Activated CD8-positive, alpha-beta memory T cell treated with anti-CD3 and anti-CD28 coated beads, Interleukin-2, amount 10 ng/mL, durations not matched to agents 7 days and 5 days (primary cell): ENCODE measurements around the gene CFAP43. TPM values are rescaled to one million over a fixed set of nuclear protein-coding genes. Genes with fewer than 3 reads are reported as not detected.

Experiments used
- ATAC-seq: fragments of 150-1000 bp; cut with Tn5 transposase; one replicate; pipeline ENCODE4 v1.10.0; 2021; ENCODE audit warnings: moderate library complexity
- CTCF ChIA-PET: fragments of 350-600 bp; sonication (Branson Sonifier 250); formaldehyde crosslinking; loops from one replicate; lab custom pipeline; 2021; ENCODE audit warnings: antibody characterized with exemption; lab: Charles Lee
- DNase-seq: peaks from one replicate; pipeline ENCODE4 v3.0.0-alpha.2; 2020
- H3K27ac Mint-ChIP-seq: one replicate; pipeline ENCODE4 v1.8.0; 2021; ENCODE audit warnings: mild to moderate bottlenecking, mixed read lengths
- H3K27me3 Mint-ChIP-seq: one replicate; pipeline ENCODE4 v1.8.0; 2021; ENCODE audit warnings: mixed read lengths
- H3K36me3 Mint-ChIP-seq: one replicate; pipeline ENCODE4 v1.8.0; 2021; ENCODE audit warnings: mild to moderate bottlenecking, mixed read lengths
- H3K4me1 Mint-ChIP-seq: one replicate; pipeline ENCODE4 v1.8.0; 2021; ENCODE audit warnings: mixed read lengths
- H3K4me3 Mint-ChIP-seq: one replicate; pipeline ENCODE4 v1.8.0; 2021; ENCODE audit warnings: mild to moderate bottlenecking, moderate library complexity, mixed read lengths
- H3K9me3 Mint-ChIP-seq: one replicate; pipeline ENCODE4 v1.8.0; 2022; ENCODE audit warnings: low read depth, mixed read lengths
- total RNA-seq, 2 experiments: library from RNA; stranded (reverse); gene quantifications; one replicate each; pipeline ENCODE4 v1.2.3, GENCODE V29; 2021

CFAP43 gene
- total RNA-seq, result not detected

DNA sequence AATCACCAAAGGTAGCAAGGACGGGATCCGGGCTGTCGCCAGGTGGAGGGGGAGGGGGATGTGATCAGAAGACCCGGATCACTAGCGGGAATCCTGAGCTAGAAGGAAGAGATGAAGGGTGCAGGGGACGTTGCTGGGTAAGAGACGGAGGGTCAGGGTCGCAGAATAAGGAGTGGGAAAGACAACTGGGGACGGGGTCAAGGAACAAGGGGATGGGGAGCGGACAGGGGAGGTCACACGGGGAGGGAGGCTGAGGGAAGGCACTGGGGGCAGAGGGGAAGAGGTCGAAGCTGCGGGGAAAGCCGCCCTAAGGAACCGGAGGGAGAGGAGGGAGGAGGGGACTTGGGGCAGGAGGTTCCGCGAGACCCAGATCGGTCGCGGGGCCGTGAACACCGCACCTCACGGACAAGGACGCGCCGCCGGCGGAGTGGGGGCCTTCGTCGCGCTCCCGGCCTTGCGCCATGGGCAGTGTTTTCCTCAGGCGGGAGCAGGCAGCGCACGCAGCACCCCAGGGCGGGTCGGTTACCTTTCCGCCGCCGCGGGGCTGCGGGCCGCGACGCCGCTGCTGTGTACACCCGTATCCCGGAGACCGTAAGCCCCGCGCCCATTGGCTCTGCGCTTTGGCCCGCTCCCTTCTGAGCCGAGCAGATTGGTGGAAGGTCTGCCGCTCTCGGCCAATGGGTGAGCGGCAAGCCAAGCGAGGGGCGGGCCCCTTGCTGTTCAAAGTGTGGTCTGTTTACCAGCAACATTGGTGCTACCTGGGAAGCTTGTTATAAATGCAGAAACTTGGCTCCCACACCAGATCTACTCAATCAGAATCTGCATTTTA is at the start of gene CFAP43:
CFAP43 (minus strand) TSS at position 581 of the 829 bp plus-strand sequence; CDS start at position 463, 118 bp downstream.
- ATAC-seq (peak; percentile 100), DNase-seq (peak; percentile 99)
- H3K9me3 Mint-ChIP-seq, result peaks cover 5% of the 10 kb centered on the region
- peaks cover 2% of the 10 kb centered on the region for H3K36me3 Mint-ChIP-seq
- H3K27me3 Mint-ChIP-seq, result peaks cover 29% of the 10 kb centered on the region
- CTCF ChIA-PET, result interaction anchor here (1.2 kb wide), 1 partner anchor 10 kb away, joined by 3 read pairs; no protein-coding TSS in a partner anchor
- peak within 1 kb of the TSS; percentile 85 for H3K4me3 Mint-ChIP-seq
- peaks cover 11% of the 10 kb centered on the region for H3K4me1 Mint-ChIP-seq
- H3K27ac Mint-ChIP-seq, result peak within 1 kb of the TSS; percentile 40

DNA sequence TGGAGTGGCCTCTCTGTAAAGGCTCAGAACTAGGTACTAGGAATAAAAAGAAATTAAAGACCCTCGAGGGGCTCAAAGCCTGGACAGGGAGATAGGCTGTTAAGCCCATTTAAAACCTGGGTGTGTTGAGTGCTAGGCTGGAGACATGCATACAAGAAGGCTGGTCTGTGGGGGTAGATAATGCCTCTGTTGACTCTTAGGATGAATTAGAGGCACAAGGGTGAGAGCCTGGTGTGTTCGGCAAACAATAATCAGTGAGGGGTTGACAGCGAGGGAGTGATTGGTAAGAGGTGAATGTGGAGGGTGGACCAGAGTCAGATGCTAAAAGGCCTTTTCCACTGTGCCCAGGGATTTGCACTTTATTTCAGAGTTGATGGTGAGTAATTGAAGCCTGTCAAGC is 49.5 kb upstream of the CFAP43 start:
- Mint-ChIP-seq H3K4me3 (no peak overlapping the region), H3K36me3 (no peaks in the 10 kb centered on the region), H3K9me3 (no peaks in the 10 kb centered on the region), H3K27me3 (peaks cover 21% of the 10 kb centered on the region), H3K4me1 (no peaks in the 10 kb centered on the region), H3K27ac (no peak overlapping the region)
- CTCF ChIA-PET, result interaction anchor here (1.0 to 2.6 kb wide), 2 partner anchors 8 to 69 kb away, joined by 3 to 16 read pairs; no protein-coding TSS in a partner anchor
- ATAC-seq (no peak), DNase-seq (no peak)

GRCh38 chr10:104279550-104280259 is 47.5 kb upstream of the CFAP43 start:
- CTCF ChIA-PET, result interaction anchor here (0.9 to 13.0 kb wide), 5 partner anchors 10 to 71 kb away, joined by 3 to 154 read pairs (median 3); partner anchors contain the start of gene ITPRIP
- no peak overlapping the region for H3K4me3 Mint-ChIP-seq
- ATAC-seq (no peak), DNase-seq (no peak)
- H3K27ac Mint-ChIP-seq, result no peak overlapping the region
- no peaks in the 10 kb centered on the region for H3K9me3 Mint-ChIP-seq
- peaks cover 31% of the 10 kb centered on the region for H3K27me3 Mint-ChIP-seq
- no peaks in the 10 kb centered on the region for H3K36me3 Mint-ChIP-seq
- H3K4me1 Mint-ChIP-seq, result peaks cover 2% of the 10 kb centered on the region

- Mint-ChIP-seq H3K4me1 (peaks cover 7% of the 10 kb centered on the region), H3K9me3 (no peaks in the 10 kb centered on the region), H3K4me3 (no peak overlapping the region), H3K27ac (no peak overlapping the region), H3K27me3 (peaks cover 35% of the 10 kb centered on the region), H3K36me3 (no peaks in the 10 kb centered on the region)
- CTCF ChIA-PET, result interaction anchor here (1.8 to 13.0 kb wide), 3 partner anchors 12 to 76 kb away, joined by 5 to 154 read pairs (median 12); partner anchors contain the start of gene CFAP58
- ATAC-seq, result no peak
- no peak for DNase-seq
Measured at GRCh38 chr10:104277785-104278184, 45.6 kb upstream of the CFAP43 start.

DNA sequence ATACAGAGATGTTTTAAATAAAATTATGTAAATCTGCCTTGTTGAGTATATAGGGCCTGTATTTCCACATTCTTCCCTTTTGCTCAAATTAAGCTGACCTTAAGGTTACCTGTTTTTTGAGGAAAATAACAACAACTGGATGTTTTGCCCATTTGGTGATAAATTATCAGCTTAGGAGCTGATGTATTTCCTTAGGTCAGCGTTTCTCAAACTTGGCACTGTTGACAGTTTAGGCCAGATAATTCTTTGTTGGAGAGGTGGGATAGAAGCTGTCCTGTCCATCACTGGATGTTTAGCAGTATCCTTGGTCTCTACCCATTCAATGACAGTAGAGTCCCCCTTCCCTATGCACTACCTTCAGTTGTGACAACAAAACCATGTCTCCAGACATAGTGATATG is 44.0 kb upstream of the CFAP43 start:
- DNase-seq (no peak), ATAC-seq (no peak)
- CTCF ChIA-PET, result interaction anchor here (0.9 to 13.0 kb wide), 5 partner anchors 13 to 78 kb away, joined by 4 to 154 read pairs (median 26); partner anchors contain the start of gene CFAP58
- Mint-ChIP-seq H3K27ac (no peak overlapping the region), H3K4me1 (peaks cover 7% of the 10 kb centered on the region), H3K27me3 (peaks cover 24% of the 10 kb centered on the region), H3K4me3 (no peak overlapping the region), H3K9me3 (no peaks in the 10 kb centered on the region), H3K36me3 (no peaks in the 10 kb centered on the region)

DNA sequence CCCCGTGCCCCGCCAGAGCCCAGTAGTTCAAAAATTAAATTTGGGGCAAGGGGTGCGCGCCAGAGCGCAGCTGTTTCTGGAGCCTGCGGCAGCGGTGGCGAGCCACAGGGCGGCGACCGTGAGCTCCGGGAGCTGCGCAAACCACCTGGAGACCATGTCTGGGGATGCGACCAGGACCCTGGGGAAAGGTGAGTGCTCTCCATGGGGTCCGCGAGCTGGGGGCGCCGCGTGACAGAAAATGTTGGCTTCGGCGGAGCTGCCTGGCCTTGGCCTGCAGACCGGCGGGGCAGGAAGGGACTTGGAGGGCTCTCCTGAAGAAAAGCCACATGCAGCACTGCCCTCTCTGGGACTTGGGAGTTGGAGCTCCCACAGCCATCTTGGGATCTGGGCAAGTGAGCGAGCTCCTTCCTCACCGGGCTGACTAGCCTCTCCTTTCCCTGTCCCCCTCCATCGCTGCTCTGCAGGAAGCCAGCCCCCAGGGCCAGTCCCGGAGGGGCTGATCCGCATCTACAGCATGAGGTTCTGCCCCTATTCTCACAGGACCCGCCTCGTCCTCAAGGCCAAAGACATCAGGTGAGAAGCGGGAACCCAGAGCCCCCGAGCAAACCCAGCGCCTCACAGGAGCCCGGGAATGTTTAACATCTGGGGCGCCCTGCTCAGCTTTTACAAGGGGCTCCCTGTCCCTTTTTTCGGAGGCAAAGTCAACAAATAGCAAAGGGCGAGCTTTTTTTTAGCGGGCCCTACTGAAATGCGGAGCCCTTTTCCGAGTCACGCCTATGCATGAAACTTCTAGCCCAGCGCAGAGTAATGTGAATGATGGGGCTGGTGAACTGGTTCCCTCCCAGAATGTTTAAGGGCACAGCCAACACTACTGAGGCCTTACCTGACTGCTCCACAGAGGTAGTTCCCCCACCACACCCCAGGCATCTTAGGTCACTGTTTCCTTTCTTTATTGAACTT is 42.9 kb upstream of the CFAP43 start:
- Mint-ChIP-seq H3K27me3 (peaks cover 24% of the 10 kb centered on the region), H3K9me3 (no peaks in the 10 kb centered on the region), H3K4me1 (peaks cover 7% of the 10 kb centered on the region), H3K27ac (no peak overlapping the region), H3K36me3 (no peaks in the 10 kb centered on the region), H3K4me3 (peak overlapping the region; percentile 52)
- peak; percentile 80 for ATAC-seq
- CTCF ChIA-PET, result interaction anchor here (0.6 to 13.0 kb wide), 27 partner anchors 8 to 427 kb away, joined by 3 to 154 read pairs (median 6); partner anchors contain the start of genes CFAP58, GSTO1 and SFR1
- DNase-seq, result peak; percentile 53

DNA sequence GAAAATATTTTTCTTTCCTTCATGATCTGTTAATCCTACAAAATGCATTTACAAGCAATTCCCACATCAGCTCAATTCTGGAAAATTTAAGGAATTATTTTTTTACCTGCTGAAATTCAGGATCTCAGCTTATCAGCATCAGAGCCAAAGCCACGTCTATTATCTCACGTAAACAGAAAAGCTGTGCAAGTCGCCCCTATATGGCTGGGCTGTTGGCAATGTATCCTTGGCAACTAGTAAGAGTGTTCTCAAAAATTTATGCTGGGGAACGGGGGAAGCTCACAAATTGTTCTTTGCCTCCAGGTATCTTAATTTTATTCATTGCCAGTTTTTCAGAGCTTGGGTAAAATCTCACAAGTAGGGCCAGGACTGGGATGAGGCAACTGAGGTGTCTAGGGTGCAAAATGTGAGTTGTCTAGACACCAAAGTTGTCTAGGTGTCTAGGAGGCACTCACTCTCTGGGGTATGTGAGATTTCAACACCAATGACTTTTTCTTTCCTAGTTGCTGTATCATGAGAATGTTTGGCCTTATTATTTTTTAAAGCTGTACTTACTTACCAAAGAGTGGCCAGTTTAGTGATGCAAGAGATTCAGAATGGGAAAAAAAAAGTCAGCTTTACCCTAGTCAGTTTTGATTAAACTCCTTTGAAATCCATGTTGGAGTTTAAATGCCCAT is 41.9 kb upstream of the CFAP43 start:
- no peaks in the 10 kb centered on the region for H3K9me3 Mint-ChIP-seq
- H3K27ac Mint-ChIP-seq, result no peak overlapping the region
- H3K36me3 Mint-ChIP-seq, result no peaks in the 10 kb centered on the region
- no peak for DNase-seq
- H3K4me3 Mint-ChIP-seq, result no peak overlapping the region
- peaks cover 24% of the 10 kb centered on the region for H3K27me3 Mint-ChIP-seq
- CTCF ChIA-PET, result interaction anchor here (0.8 to 13.0 kb wide), 26 partner anchors 9 to 386 kb away, joined by 3 to 154 read pairs (median 6); partner anchors contain the start of genes CFAP58, GSTO1 and SFR1
- peaks cover 10% of the 10 kb centered on the region for H3K4me1 Mint-ChIP-seq
- ATAC-seq, result no peak

GRCh38 chr10:104273286-104273685 is 41.1 kb upstream of the CFAP43 start:
- H3K9me3 Mint-ChIP-seq, result no peaks in the 10 kb centered on the region
- DNase-seq (no peak), ATAC-seq (no peak)
- peaks cover 22% of the 10 kb centered on the region for H3K27me3 Mint-ChIP-seq
- H3K4me3 Mint-ChIP-seq, result no peak overlapping the region
- H3K4me1 Mint-ChIP-seq, result peaks cover 13% of the 10 kb centered on the region
- peaks cover 2% of the 10 kb centered on the region for H3K36me3 Mint-ChIP-seq
- CTCF ChIA-PET, result interaction anchor here (1.0 to 13.0 kb wide), 12 partner anchors 10 to 385 kb away, joined by 3 to 154 read pairs (median 8); partner anchors contain the start of genes CFAP58 and GSTO1
- no peak overlapping the region for H3K27ac Mint-ChIP-seq

DNA sequence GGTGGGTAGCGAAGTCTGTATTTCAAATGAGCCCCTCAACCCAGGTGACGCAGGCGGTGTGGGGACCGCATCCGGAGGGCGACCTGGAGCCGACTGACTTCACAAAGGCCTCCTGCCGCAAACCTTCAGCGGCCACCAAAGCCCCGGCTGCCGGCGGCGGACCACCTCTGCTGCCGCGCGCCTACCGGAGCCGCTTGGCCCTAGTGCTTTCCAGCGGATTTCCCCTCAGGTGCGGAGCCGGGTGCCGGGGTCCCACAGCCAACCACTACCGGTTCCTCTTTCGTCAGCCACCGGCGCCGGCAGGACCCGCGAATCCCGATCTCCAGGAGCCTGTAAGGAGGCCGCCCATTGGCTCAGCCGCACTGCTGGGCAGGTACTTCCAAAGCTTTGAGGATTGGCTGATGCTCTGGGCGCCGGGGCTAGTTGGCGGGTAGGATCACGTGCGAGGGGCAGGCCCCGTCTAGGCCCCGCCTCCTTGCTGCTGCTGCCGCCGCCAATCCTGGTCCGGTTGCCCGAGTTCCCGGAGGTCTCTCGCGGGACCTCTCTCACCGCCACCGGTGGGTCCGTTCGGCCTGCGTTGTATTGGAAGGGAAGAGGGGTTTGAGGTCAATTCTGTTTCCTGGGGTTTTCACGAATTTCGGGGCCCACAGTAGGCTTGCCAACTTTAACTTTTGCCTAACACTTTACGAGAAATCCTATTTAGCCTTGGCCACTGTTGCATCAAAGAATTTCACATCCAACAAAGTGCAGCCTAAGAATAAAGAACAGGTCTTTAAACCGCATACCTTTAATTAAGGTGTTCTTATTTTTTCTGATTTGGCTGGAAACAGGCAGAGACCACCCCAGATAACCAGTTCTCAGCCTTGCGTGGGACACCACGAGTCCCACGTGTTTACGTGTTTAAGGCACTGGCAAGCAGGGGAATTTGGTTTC is 36.8 kb upstream of the CFAP43 start, which contains the start of gene GSTO2:
GSTO2 (plus strand) TSS at position 472 of the 933 bp plus-strand sequence. CDS start 5,732 bp downstream, outside the sequence.
- CTCF ChIA-PET, result interaction anchor here (0.6 to 13.0 kb wide), 6 partner anchors 12 to 97 kb away, joined by 3 to 154 read pairs (median 5); partner anchors contain the start of gene CFAP58
- peaks cover 4% of the 10 kb centered on the region for H3K27me3 Mint-ChIP-seq
- peaks cover 43% of the 10 kb centered on the region for H3K36me3 Mint-ChIP-seq
- H3K4me3 Mint-ChIP-seq, result peak within 1 kb of the TSS; percentile 91
- DNase-seq (peak; percentile 100), ATAC-seq (peak; percentile 97)
- H3K9me3 Mint-ChIP-seq, result no peaks in the 10 kb centered on the region
- peak within 1 kb of the TSS; percentile 94 for H3K27ac Mint-ChIP-seq
- H3K4me1 Mint-ChIP-seq, result peaks cover 45% of the 10 kb centered on the region

DNA sequence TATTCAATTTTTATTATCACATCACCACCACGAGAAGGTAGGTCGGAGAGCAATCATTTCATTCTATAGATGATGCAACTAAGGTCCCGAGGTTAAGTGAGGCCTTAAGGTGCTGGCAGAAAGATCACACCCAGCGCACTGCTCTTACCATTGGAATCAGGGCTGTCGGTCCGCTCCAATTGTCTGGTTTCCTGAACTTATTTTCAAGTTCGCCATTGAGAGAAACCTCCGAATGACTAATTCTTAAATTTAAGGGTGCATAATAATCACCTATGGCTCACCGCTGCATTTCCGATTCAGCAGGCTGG is 36.2 kb upstream of the CFAP43 start:
- H3K4me3 Mint-ChIP-seq, result peak overlapping the region; percentile 91
- peak overlapping the region; percentile 94 for H3K27ac Mint-ChIP-seq
- peaks cover 48% of the 10 kb centered on the region for H3K36me3 Mint-ChIP-seq
- CTCF ChIA-PET, result interaction anchor here (0.6 to 13.0 kb wide), 4 partner anchors 21 to 98 kb away, joined by 3 to 154 read pairs (median 10); partner anchors contain the start of gene CFAP58
- H3K9me3 Mint-ChIP-seq, result no peaks in the 10 kb centered on the region
- no peaks in the 10 kb centered on the region for H3K27me3 Mint-ChIP-seq
- peaks cover 47% of the 10 kb centered on the region for H3K4me1 Mint-ChIP-seq
- DNase-seq (no peak), ATAC-seq (no peak)
